H1 (cell line): ENCODE results near the gene TMEM120B. TPM values are rescaled to one million over a fixed set of nuclear protein-coding genes. Genes with fewer than 3 reads are reported as not detected.

Experiments
- CTCF ChIA-PET: fragments of 300-600 bp; sonication (Branson Sonifier 250); formaldehyde crosslinking; loops from one replicate; lab custom pipeline; 2021; ENCODE audit not compliant: partially characterized antibody; lab: Charles Lee
- POLR2A ChIA-PET: fragments of 300-600 bp; sonication (Branson Sonifier 250); formaldehyde crosslinking; loops from one replicate; lab custom pipeline; 2021; ENCODE audit warnings: inconsistent platforms; ENCODE audit not compliant: partially characterized antibody; lab: Charles Lee
- DNase-seq, 2 experiments: peaks; one replicate each; pipeline versions ENCODE4 v3.0.0 to v3.0.0-alpha.2; 2010 to 2022; ENCODE audit warnings: low spot score in 2 of 2, low read depth in 1 of 2, mixed read lengths in 1 of 2
- FAIRE-seq: peaks from 2 replicates; lab custom pipeline; 2011; peaks lifted over from hg19 to GRCh38; lab: Jason Lieb, UNC
- H2AFZ ChIP-seq: 2 replicates; pipeline ENCODE4 v1.8.1; 2012; ENCODE audit warnings: low read length, inconsistent platforms
- H2AK5ac ChIP-seq: 2 replicates; pipeline ENCODE4 v1.6.1; 2013; ENCODE audit warnings: low read depth, low read length
- H2BK120ac ChIP-seq: replicated peaks from 2 replicates; pipeline ENCODE3; 2013; ENCODE audit warnings: low read depth, low read length, inconsistent platforms
- H2BK12ac ChIP-seq: 2 replicates; pipeline ENCODE4 v1.6.1; 2013; ENCODE audit warnings: low read depth, low read length
- H2BK15ac ChIP-seq: 2 replicates; pipeline ENCODE4 v1.6.1; 2013; ENCODE audit warnings: low read length
- H2BK20ac ChIP-seq: 2 replicates; pipeline ENCODE4 v1.6.1; 2013; ENCODE audit warnings: low read length
- H2BK5ac ChIP-seq: 2 replicates; pipeline ENCODE4 v1.6.1; 2013; ENCODE audit warnings: low read depth, low read length
- H3K14ac ChIP-seq: 2 replicates; pipeline ENCODE4 v1.6.1; 2013; ENCODE audit warnings: inconsistent platforms; ENCODE audit not compliant: insufficient read length
- H3K18ac ChIP-seq: 2 replicates; pipeline ENCODE4 v1.6.1; 2013; ENCODE audit warnings: low read length; ENCODE audit errors: extremely low read depth
- H3K23ac ChIP-seq: 2 replicates; pipeline ENCODE4 v1.6.1; 2013; ENCODE audit warnings: inconsistent platforms; ENCODE audit not compliant: insufficient read length
- H3K23me2 ChIP-seq: 2 replicates; pipeline ENCODE4 v1.6.1; 2013; ENCODE audit warnings: low read depth, low read length
- H3K27ac ChIP-seq: 2 replicates; pipeline ENCODE4 v1.6.1; 2011; ENCODE audit warnings: low read depth, low read length, inconsistent platforms
- H3K27me3 ChIP-seq, 4 experiments: replicated peaks in 1 of 4; 1 replicate in 1 of 4; 2 replicates in 3 of 4; pipeline versions ENCODE4 v1.6.1 to v1.8.1; 2011 to 2013; ENCODE audit warnings: low read length in 3 of 4, mild to moderate bottlenecking in 3 of 4, inconsistent platforms in 2 of 4, mixed read lengths in 2 of 4, moderate library complexity in 1 of 4; ENCODE audit not compliant: control insufficient read depth in 3 of 4, insufficient read depth in 3 of 4; ENCODE audit errors: extremely low read depth in 1 of 4
- H3K36me3 ChIP-seq, 4 experiments: 2 replicates each; pipeline versions ENCODE4 v1.6.1 to v1.8.1; 2011 to 2013; ENCODE audit warnings: mild to moderate bottlenecking in 4 of 4, low read length in 3 of 4, moderate library complexity in 2 of 4, control low read depth in 1 of 4, inconsistent platforms in 1 of 4; ENCODE audit not compliant: insufficient read depth in 4 of 4, control insufficient read depth in 2 of 4
- H3K4ac ChIP-seq: replicated peaks from 2 replicates; pipeline ENCODE3; 2013; ENCODE audit warnings: low read length, low read depth, mixed read lengths, inconsistent platforms; ENCODE audit not compliant: insufficient read length
- H3K4me1 ChIP-seq, 4 experiments: replicated peaks in 1 of 4; 1 replicate in 1 of 4; 2 replicates in 3 of 4; pipeline versions ENCODE4 v1.6.1 to v1.8.1; 2011 to 2013; ENCODE audit warnings: low read length in 3 of 4, inconsistent platforms in 2 of 4, mixed read lengths in 1 of 4; ENCODE audit not compliant: insufficient read depth in 4 of 4, control insufficient read depth in 3 of 4
- H3K4me2 ChIP-seq, 2 experiments: 2 replicates each; pipeline versions ENCODE4 v1.6.1 to v1.8.1; 2011 to 2013; ENCODE audit warnings: low read depth in 2 of 2, low read length in 2 of 2, control low read depth in 1 of 2, inconsistent platforms in 1 of 2, mild to moderate bottlenecking in 1 of 2; ENCODE audit not compliant: insufficient read depth in 1 of 2
- H3K4me3 ChIP-seq, 4 experiments: fragments of 200-600, 300-600 bp in 1 of 4; sonication (generic), shearing (Covaris generic), sonication (Bioruptor Twin) in 1 of 4; 2 replicates each; pipeline versions ENCODE4 v1.5.1 to v1.8.1; 2011 to 2016; ENCODE audit warnings: low read length in 4 of 4, low read depth in 3 of 4, control low read depth in 2 of 4, inconsistent platforms in 2 of 4, mild to moderate bottlenecking in 2 of 4, mixed read lengths in 1 of 4, moderate library complexity in 1 of 4; ENCODE audit not compliant: insufficient read depth in 2 of 4; ENCODE audit errors: extremely low read depth in 1 of 4
- H3K56ac ChIP-seq: replicated peaks from 2 replicates; pipeline ENCODE3; 2013; ENCODE audit warnings: low read depth, mild to moderate bottlenecking, mixed read lengths, low read length, inconsistent platforms; ENCODE audit not compliant: insufficient read length
- H3K79me1 ChIP-seq: 2 replicates; pipeline ENCODE4 v1.6.1; 2013; ENCODE audit warnings: low read depth, low read length, control low read depth
- H3K79me2 ChIP-seq, 2 experiments: 2 replicates each; pipeline versions ENCODE4 v1.6.1 to v1.8.1; 2012 to 2013; ENCODE audit warnings: low read length in 2 of 2, mild to moderate bottlenecking in 2 of 2, inconsistent platforms in 1 of 2; ENCODE audit not compliant: insufficient read depth in 2 of 2, control insufficient read depth in 1 of 2
- H3K9ac ChIP-seq, 4 experiments: replicated peaks in 1 of 4; 1 replicate in 1 of 4; 2 replicates in 3 of 4; pipeline versions ENCODE4 v1.6.1 to v1.8.1; 2011 to 2013; ENCODE audit warnings: low read depth in 3 of 4, low read length in 3 of 4, control low read depth in 2 of 4, mild to moderate bottlenecking in 2 of 4, moderate library complexity in 2 of 4, inconsistent platforms in 1 of 4; ENCODE audit errors: extremely low read depth in 1 of 4
- H3K9me3 ChIP-seq, 2 experiments: 2 replicates each; pipeline versions ENCODE4 v1.6.1 to v1.8.1; 2012 to 2013; ENCODE audit warnings: mild to moderate bottlenecking in 2 of 2, moderate library complexity in 2 of 2, control low read depth in 1 of 2, inconsistent platforms in 1 of 2, low read depth in 1 of 2, low read length in 1 of 2, mixed read lengths in 1 of 2; ENCODE audit not compliant: insufficient read depth in 2 of 2
- H4K20me1 ChIP-seq, 2 experiments: replicated peaks in 1 of 2; 2 replicates each; pipeline versions ENCODE3 to v1.8.1; 2011 to 2013; ENCODE audit warnings: inconsistent platforms in 2 of 2, low read length in 2 of 2, mild to moderate bottlenecking in 1 of 2; ENCODE audit not compliant: insufficient read depth in 2 of 2, control insufficient read depth in 1 of 2
- H4K5ac ChIP-seq: 2 replicates; pipeline ENCODE4 v1.6.1; 2013; ENCODE audit warnings: low read length, low read depth, mixed read lengths, inconsistent platforms; ENCODE audit not compliant: insufficient read length
- H4K8ac ChIP-seq: 2 replicates; pipeline ENCODE4 v1.8.0; 2013; ENCODE audit warnings: mild to moderate bottlenecking, moderate library complexity, low read length, inconsistent platforms; ENCODE audit not compliant: insufficient read depth; ENCODE audit errors: extremely low read depth
- H4K91ac ChIP-seq: replicated peaks from 2 replicates; pipeline ENCODE3; 2013; ENCODE audit warnings: low read length, mixed read lengths, inconsistent platforms; ENCODE audit not compliant: insufficient read length
- EZH2 ChIP-seq: fragments of 200-600 bp; sonication (generic); IDR thresholded peaks from 2 replicates; pipeline ENCODE4 v1.7.1; 2012; ENCODE audit warnings: low read depth, mild to moderate bottlenecking, moderate library complexity, low read length, inconsistent platforms; ENCODE audit not compliant: severe bottlenecking
- POU5F1 ChIP-seq: IDR thresholded peaks from 2 replicates; pipeline ENCODE4 v1.6.1; 2011; ENCODE audit warnings: low read depth, mild to moderate bottlenecking, low read length, moderate library complexity
- SIN3A ChIP-seq, 2 experiments: IDR thresholded peaks in 1 of 2; conservative IDR thresholded peaks in 1 of 2; 2 replicates each; pipeline ENCODE4 v1.6.1; 2011 to 2012; ENCODE audit warnings: low read length in 2 of 2, improper control_type of control experiment in 1 of 2, low read depth in 1 of 2, mild to moderate bottlenecking in 1 of 2
- WGBS, 2 experiments: shearing (Covaris generic) in 1 of 2; methylation state at CpG; one replicate each; pipeline versions ENCODE4 v1.1.6 to v1.1.7; 2013 to 2015; ENCODE audit warnings: low lambda C conversion rate in 2 of 2, mixed read lengths in 2 of 2, inconsistent platforms in 1 of 2, low coverage in 1 of 2, missing lambda C conversion rate in 1 of 2; ENCODE audit not compliant: insufficient replicate concordance in 2 of 2, insufficient coverage in 1 of 2, insufficient read length in 1 of 2; ENCODE audit errors: extremely low coverage in 1 of 2, missing lambda C conversion rate in 1 of 2; 5-methylcytosine and 5-hydroxymethylcytosine counted together
- polyA plus RNA-seq, 7 experiments: library from polyadenylated mRNA; depleted of rRNA in 3 of 7; stranded (reverse) in 5 of 7; unstranded in 2 of 7; fragments of >200 nt in 5 of 7; fragments of 200-250 nt in 2 of 7; gene quantifications; 1 replicate in 5 of 7; 2 replicates in 1 of 7; 4 replicates in 1 of 7; pipeline versions ENCODE4 v1.2.1 to v1.2.3, GENCODE V29; 2011 to 2013; ENCODE audit warnings: missing spikeins in 2 of 7, mixed read lengths in 2 of 7
- total RNA-seq: library from RNA; stranded (reverse); fragmentation: NEBNext Ultra II Directional; extraction: Animal tissue kit (Norgen Biotek cat#: 25700); gene quantifications from 2 replicates; pipeline ENCODE4 v1.2.1, GENCODE V29; 2021
- TF ChIP-seq, protein P1 (sequence below): IDR thresholded peaks from 2 replicates; pipeline ENCODE4 v1.6.1; 2012; ENCODE audit warnings: low read length, inconsistent platforms

TMEM120B gene
- total and polyA plus RNA-seq, 2 of the 8 experiments (the other 6 are each of a cell fraction or from before 2014, with no cell fraction given): 22.0 to 29.1 TPM

DNA sequence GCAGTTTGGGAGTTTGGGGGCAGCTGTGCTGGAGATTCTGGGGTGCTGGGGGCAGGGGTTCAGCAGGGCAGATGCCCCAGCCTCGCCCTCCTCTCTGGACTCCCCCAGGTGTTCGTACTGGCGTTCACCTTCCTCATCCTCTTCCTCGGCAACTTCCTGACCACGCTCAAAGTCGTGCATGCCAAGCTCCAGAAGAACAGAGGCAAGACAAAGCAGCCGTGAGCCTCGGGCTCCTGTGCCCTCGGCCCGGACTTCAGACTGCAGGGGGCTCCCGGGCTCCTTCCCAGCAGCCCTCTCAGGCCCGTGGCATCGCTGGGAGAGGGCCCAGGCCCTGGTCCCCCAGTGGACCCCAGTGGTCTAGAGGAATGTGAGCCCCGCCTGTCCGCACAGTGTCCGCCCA, 62.9 kb downstream of the TMEM120B start:
- H3K27ac ChIP-seq: peak overlapping the region; percentile 45; the same call in 1 of the 2 replicates
- ChIA-PET CTCF (interaction anchor here (0.6 to 18.5 kb wide), 15 partner anchors 13 to 1227 kb away, joined by 3 to 335 read pairs (median 5); partner anchors contain the start of genes RHOF and TMEM120B), POLR2A (interaction anchor here (0.7 to 34.9 kb wide), 5 partner anchors 24 to 113 kb away, joined by 3 to 958 read pairs (median 4); partner anchors contain the start of genes PSMD9, RHOF, SETD1B and TMEM120B)
- peaks cover 0 to 2% (median 1%) of the 10 kb centered on the region in 4 experiments; a peak in 3 of 8 replicates for H3K36me3 ChIP-seq
- H3K14ac ChIP-seq: no peak overlapping the region
- DNase-seq (no peak), FAIRE-seq (no peak)
- WGBS, 2 experiments: 77% methylated on average over 16 of the region's 16 CpGs; no CpG with 5 or more reads in 1 of the 2 experiments
- H2BK120ac ChIP-seq: no peak overlapping the region
- H4K91ac ChIP-seq: peak overlapping the region; percentile 90
- H3K4me3 ChIP-seq: no peak overlapping the region
- H3K4me1 ChIP-seq: peaks cover 0 to 18% (median 14%) of the 10 kb centered on the region in 4 experiments; a peak in 6 of 7 replicates
- H3K23me2 ChIP-seq: no peaks in the 10 kb centered on the region
- no peak overlapping the region for H2AFZ ChIP-seq
- no peak overlapping the region; a peak in 1 of 7 replicates for H3K9ac ChIP-seq
- peak overlapping the region; percentile 76 for H2BK5ac ChIP-seq
- H3K9me3 ChIP-seq: no peaks in the 10 kb centered on the region
- H2BK15ac ChIP-seq: no peak overlapping the region
- H4K5ac ChIP-seq: peak overlapping the region; percentile 36
- H3K4me2 ChIP-seq: peak overlapping the region; percentile 7 to 26; a peak in 3 of 4 replicates
- no peaks in the 10 kb centered on the region for H3K79me1 ChIP-seq
- peak overlapping the region; percentile 3 for H3K56ac ChIP-seq
- H4K20me1 ChIP-seq: peaks cover 0 to 4% of the 10 kb centered on the region in 2 experiments
- H3K27me3 ChIP-seq: no peaks in the 10 kb centered on the region
- 0 out of 2 replicates have a peak overlapping the region, but pooled peaks have one; percentile 6 for H2BK20ac ChIP-seq
- no peaks in the 10 kb centered on the region for H3K79me2 ChIP-seq
- 0 out of 2 replicates have a peak overlapping the region, but pooled peaks have one; percentile 68 for H2BK12ac ChIP-seq
- TF ChIP-seq SIN3A (conservative IDR thresholded peaks at IDR 0.05 in 1 of 2, IDR thresholded peaks at IDR 0.05 in 1 of 2; ENCODE audit: low read depth in 1 of 2, low read length in 2 of 2) (no peak), EZH2 (no peak), POU5F1 (no peak)
- TF ChIP-seq, protein P1, sequence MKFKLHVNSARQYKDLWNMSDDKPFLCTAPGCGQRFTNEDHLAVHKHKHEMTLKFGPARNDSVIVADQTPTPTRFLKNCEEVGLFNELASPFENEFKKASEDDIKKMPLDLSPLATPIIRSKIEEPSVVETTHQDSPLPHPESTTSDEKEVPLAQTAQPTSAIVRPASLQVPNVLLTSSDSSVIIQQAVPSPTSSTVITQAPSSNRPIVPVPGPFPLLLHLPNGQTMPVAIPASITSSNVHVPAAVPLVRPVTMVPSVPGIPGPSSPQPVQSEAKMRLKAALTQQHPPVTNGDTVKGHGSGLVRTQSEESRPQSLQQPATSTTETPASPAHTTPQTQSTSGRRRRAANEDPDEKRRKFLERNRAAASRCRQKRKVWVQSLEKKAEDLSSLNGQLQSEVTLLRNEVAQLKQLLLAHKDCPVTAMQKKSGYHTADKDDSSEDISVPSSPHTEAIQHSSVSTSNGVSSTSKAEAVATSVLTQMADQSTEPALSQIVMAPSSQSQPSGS: no peak
- no peak overlapping the region for H3K4ac ChIP-seq
- H3K23ac ChIP-seq: no peak overlapping the region
- peak overlapping the region; percentile 83; the same call in 1 of the 2 replicates for H3K18ac ChIP-seq
- 0 out of 2 replicates have a peak overlapping the region, but pooled peaks have one; percentile 85 for H2AK5ac ChIP-seq
- H4K8ac ChIP-seq: 0 out of 2 replicates have a peak overlapping the region, but pooled peaks have one; percentile 10
